ENCODE results near the gene KIRREL3. TPM values are rescaled to one million over a fixed set of nuclear protein-coding genes. Genes with fewer than 3 reads are reported as not detected.
"Not testable (repeated sequence)": the region's sequence is repeated elsewhere in the genome, so short reads cannot be mapped to it uniquely, and the experiment has no call there.

Gene KIRREL3
- total RNA-seq, 1 donor from 2014 or later: not detected

DNA sequence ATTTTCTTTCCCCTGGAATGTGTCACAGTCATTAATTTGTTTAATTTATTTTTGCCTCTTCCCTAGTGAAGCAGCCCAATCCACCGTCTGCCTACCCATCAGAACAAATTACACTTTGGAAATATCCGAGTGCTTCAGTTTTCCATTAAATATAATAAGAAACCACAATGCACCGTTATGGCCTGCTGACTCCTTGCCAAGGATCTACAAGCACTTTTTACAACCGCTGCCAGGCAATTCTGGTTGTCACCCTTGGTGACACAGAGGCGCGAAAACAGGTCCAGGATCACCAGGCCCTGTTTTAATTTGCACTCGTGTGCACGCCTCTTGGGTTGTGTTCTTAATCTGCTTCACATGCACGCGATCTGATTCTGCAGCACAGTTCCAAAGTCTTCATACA, 43.9 kb downstream of the KIRREL3 start:
- Histone ChIP-seq H3K27me3 (no peaks in the 10 kb centered on the region), H3K9me3 (no peaks in the 10 kb centered on the region), H3K27ac (no peak overlapping the region), H3K4me1 (no peaks in the 10 kb centered on the region), H3K36me3 (no peaks in the 10 kb centered on the region), H3K4me3 (no peak overlapping the region)
- no peak for TF ChIP-seq CTCF (IDR thresholded peaks at IDR 0.05)
- intact Hi-C loops (cut with DNase I): no loop called here
- DNase-seq (no peak), ATAC-seq (no peak)

GRCh38 chr11:126952533-126952932, 48.0 kb downstream of the KIRREL3 start:
- ATAC-seq: not testable (repeated sequence)

DNA sequence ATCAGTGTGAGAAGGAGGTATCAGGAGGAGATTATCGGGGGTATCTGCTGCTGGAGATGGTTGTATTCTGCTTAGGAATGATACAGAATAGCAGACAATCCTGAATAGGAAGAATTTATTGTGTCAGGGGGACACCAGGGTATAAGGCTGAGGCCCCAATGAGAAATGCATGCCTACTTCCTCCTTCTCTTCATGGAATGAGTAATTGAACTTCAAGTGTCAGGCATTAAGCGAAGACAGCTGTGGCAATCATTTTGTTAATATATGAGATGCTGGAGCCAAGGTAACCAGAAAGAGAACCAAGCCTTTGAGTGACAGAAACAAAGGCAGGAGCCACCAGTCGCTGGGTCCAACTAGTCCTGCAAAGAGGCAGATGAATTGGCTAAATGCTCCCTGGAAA, 49.1 kb downstream of the KIRREL3 start:
- Histone ChIP-seq H3K27me3 (no peaks in the 10 kb centered on the region), H3K36me3 (no peaks in the 10 kb centered on the region), H3K4me3 (no peak overlapping the region), H3K9me3 (no peaks in the 10 kb centered on the region), H3K4me1 (no peaks in the 10 kb centered on the region), H3K27ac (no peak overlapping the region)
- intact Hi-C loops (cut with DNase I): no loop called here
- TF ChIP-seq CTCF (IDR thresholded peaks at IDR 0.05): no peak
- DNase-seq (no peak), ATAC-seq (no peak)

More at GRCh38 chr11:126952533-126952932, 48.0 kb downstream of the KIRREL3 start:
- H3K4me3 ChIP-seq; H3K27me3 ChIP-seq; intact Hi-C loops (cut with DNase I); DNase-seq; H3K9me3 ChIP-seq; H3K4me1 ChIP-seq; H3K36me3 ChIP-seq; H3K27ac ChIP-seq: not testable (repeated sequence)

- Histone ChIP-seq H3K27ac (no peak overlapping the region), H3K4me3 (no peak overlapping the region), H3K9me3 (no peaks in the 10 kb centered on the region), H3K36me3 (no peaks in the 10 kb centered on the region), H3K4me1 (no peaks in the 10 kb centered on the region), H3K27me3 (no peaks in the 10 kb centered on the region)
- intact Hi-C loops (cut with DNase I): no loop called here
- TF ChIP-seq CTCF (IDR thresholded peaks at IDR 0.05): no peak
- no peak for DNase-seq
- ATAC-seq: no peak
These were observed 51.3 kb downstream of the KIRREL3 start for GRCh38 chr11:126949066-126949891.

- no peak for TF ChIP-seq CTCF (IDR thresholded peaks at IDR 0.05)
- Histone ChIP-seq H3K4me3 (no peak overlapping the region), H3K27ac (no peak overlapping the region), H3K9me3 (no peaks in the 10 kb centered on the region), H3K27me3 (no peaks in the 10 kb centered on the region), H3K4me1 (no peaks in the 10 kb centered on the region), H3K36me3 (no peaks in the 10 kb centered on the region)
- no peak for DNase-seq
- intact Hi-C loops (cut with DNase I): no loop called here
- ATAC-seq: no peak
These were observed 52.0 kb downstream of the KIRREL3 start for GRCh38 chr11:126948563-126948962.

DNA sequence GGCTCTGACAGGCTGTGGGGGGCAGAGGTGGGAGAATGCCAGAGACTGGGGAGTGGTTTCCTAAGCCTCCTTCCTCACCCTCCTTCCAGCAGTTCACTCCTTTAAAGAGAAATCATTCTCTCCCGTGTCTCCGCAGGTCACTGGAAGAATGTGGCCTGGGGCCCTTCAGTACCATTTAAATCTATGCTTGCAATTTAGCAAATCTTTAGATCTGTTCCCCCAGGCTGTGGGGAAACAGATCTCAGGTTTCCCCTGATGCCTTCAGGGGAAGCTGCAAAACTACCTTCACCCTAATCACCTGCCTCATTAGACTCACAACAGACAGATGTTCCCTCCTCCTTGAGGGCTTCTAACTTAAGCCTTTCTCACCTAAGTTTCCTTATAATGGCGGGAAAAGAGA, 55.3 kb downstream of the KIRREL3 start:
- no peaks in the 10 kb centered on the region for H3K36me3 ChIP-seq
- DNase-seq (no peak), ATAC-seq (no peak)
- H3K9me3 ChIP-seq: no peaks in the 10 kb centered on the region
- H3K27ac ChIP-seq: no peak overlapping the region
- intact Hi-C loops (cut with DNase I): no loop called here
- H3K4me3 ChIP-seq: no peak overlapping the region
- TF ChIP-seq CTCF (IDR thresholded peaks at IDR 0.05): no peak
- H3K27me3 ChIP-seq: no peaks in the 10 kb centered on the region
- no peaks in the 10 kb centered on the region for H3K4me1 ChIP-seq
